ENCODE measurements around the gene CTBP1.

Gene CTBP1

GRCh38 chr4:1194010-1194900 is 54.7 kb downstream of the CTBP1 start:
- FAIRE-seq = no peak

- FAIRE-seq = no peak
Measured at GRCh38 chr4:1193206-1194009, 55.5 kb downstream of the CTBP1 start.

DNA sequence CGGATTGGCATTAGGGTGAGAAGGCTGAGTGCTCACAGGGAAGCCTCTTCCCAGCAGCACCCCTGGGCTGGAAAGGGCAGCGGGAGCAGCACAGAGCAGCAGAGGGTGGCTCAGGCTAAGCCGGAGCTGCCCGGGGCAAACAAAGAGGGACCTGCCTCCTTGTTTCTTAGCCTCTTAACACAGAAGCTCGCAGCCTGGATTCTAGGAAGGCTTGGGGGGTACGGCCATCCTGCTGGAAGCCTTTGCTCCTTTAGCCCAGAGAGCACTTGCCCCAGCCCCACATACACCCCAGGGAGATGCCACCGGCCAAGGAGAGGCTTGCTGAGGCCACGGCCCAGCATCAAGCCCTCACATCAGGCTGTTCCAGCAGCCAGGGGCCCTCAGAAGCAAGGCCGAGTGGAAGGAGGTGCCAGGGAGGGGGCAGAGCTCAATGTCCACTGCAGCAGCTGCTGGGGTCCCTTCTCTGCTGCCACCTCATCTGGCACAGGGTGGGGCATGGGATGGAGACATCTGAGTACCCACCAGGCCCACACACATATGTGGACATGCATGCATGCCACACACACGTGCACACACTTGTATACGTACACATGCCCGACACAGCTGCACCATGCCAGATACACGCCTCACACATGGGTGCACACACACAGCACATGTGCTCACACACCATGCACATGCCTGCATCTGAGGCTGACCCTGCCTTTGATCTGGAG is 56.3 kb downstream of the CTBP1 start:
- FAIRE-seq = no peak

DNA sequence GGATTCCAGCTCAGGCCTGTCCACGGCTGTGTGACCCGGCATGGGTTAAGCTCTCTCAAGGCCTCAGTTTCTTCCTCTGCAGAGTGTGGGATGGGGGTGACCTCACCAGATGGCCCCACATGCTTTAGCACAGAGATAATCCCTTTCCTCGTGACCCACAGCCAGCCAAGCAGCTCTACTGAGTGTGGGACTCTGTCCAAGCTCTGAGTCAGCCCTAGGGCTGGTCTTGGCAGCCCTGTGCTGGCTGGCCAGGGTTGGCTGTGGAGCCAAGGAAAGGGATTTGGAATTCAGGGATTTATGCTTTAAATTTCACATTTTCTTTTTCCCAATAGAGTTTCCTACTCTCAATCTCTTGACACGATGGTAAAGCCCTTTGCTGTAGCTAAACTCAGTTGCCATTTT is 56.8 kb downstream of the CTBP1 start:
- FAIRE-seq = no peak

GRCh38 chr4:1191621-1192020 is 57.3 kb downstream of the CTBP1 start:
- FAIRE-seq = no peak

DNA sequence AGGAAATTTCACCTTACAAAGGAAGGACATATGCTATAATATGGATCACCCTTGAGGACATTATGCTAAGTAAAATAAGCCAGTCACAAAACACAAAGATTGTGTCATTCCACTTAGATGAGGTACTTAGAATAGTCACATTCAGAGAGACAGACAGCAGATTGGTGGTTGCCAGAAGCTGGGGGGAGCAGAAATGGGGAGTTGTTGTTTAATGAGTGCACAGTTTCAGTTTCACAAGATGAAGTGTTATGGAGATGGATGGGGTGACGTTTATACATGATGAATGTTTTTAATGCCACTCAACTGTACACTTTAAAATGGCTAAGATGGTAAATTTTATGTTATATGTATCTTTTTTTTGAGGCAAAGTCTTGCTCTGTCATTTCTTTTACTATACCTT is 61.7 kb downstream of the CTBP1 start:
- no peak for FAIRE-seq

DNA sequence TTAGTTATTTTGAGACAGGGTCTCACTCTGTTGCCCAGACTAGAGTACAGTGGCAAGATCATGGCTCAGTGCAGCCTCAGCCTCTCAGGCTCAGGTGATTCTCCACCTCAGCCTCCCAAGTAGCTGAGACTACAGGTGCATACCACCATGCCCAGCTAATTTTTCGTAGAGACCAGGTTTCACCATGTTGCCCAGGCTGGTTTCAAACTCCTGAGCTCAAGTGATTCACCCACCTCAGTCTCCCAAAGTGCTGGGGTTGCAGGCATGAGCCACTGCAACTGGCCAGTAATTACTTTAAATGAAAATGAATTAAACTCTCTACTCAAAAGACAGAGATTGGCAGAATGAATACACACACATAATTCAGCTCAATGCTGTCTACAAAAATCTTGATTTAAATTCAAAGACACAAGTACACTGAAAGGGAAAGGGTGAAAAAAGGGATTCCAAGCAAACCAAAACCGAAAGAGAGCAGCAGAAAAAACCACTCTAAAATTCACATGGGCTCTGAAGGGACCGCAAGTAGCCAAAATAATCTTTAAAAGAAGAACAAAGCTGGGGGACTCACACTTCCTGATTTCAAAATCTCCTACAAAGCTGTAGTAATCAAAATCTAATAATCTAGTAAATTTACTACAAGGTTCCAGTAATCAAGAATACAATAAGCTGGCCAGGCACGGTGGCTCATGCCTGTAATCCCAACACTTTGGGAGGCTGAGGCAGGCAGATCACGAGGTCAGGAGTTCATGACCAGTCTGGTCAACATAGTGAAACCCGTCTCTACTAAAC is 64.8 kb downstream of the CTBP1 start:
- no peak for FAIRE-seq

- no peak for FAIRE-seq
Measured at GRCh38 chr4:1182313-1182712, 66.6 kb downstream of the CTBP1 start.

GRCh38 chr4:1180663-1181062 is 68.3 kb downstream of the CTBP1 start:
- no peak for FAIRE-seq

DNA sequence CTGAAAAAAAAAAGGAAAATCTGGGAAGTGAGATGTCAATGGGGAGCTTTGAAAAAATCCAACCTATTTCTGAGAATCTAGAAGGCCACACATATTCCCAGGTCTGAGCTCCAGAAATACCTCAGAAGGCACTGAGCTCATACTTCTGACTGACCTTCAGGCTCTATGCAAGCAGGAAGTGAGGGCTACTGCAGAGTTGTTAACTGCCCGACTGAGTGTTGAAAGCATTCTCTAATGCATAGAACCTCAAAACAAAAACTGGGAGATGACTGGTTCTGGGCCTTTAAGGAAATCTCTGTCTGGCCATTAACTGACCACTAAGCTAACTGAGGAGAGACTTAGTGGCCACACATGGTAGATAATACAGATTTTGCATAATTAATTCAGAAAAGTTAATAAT is 69.0 kb downstream of the CTBP1 start:
- no peak for FAIRE-seq

- FAIRE-seq = no peak
Measured at GRCh38 chr4:1179089-1179441, 69.9 kb downstream of the CTBP1 start.

DNA sequence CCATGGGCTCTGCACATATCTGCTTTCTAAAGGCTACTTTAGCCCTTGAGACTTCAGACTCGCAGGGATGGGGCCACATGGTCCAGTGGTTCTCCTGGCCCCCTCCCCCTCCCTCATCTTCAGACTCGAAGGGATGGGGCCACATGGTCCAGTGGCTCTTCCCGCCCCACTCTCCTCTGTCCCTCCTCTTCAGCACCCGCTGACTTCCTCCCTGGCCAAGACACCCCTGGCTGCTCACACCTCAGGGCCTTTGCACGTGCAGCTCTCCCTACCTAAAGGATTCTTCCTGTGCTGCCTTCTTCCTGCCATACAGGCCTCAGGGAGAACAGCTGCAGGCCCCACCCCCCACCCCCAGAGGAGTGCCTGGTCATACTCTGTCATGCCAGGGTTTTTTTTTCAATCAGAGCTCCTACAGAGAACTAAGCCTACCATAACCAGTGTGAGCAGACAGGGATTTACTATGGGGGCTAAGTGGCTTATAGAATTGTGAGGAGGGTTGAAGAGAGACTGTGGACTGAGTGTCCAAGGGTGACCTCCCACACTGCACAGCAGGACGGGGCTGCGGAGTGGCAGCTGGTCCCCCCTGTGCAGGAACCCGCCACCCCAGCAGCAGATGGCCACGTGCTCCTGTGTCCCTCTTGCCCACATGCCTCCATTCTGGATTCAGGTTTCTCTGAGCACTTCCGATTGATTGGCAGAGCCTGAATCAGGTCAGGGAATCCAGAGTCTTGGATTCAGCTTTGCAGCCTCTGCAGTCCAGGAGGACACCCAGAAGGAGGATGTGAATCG is 70.4 kb downstream of the CTBP1 start:
- FAIRE-seq = no peak

GRCh38 chr4:1177274-1178141 is 71.4 kb downstream of the CTBP1 start:
- no peak for FAIRE-seq

GRCh38 chr4:1176398-1177273 is 72.3 kb downstream of the CTBP1 start:
- FAIRE-seq = no peak

DNA sequence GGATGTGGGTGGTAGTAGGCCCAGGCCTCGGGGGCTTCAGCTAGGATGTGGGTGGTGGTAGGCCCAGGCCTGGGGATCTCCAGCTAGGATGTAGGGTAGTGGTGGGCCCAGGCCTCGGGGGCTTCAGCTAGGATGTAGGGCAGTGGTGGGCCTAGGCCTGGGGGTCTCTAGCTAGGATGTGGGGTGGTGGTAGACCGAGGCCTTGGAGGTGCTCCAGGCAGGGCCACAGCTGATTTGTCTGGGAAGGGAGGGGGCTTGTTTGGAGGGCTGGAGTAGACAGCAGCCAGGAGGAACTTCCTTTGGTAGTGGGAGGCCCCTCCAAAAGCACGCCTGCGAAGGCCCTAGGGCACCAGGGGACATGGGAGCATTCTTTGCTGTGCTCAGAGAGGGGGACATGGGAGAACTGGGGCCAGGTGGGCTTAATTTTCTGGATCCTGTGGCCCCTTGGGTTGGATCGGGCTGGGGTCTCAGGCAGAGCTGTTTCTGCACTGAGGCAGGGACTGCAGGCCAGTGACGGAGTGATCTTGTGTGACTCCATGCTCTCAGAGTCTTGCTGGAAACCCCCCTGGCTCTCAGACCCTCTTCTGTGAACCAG is 73.2 kb downstream of the CTBP1 start:
- no peak for FAIRE-seq

- FAIRE-seq = no peak
Measured at GRCh38 chr4:1174941-1175634, 73.8 kb downstream of the CTBP1 start.

GRCh38 chr4:1172971-1173757 is 75.8 kb downstream of the CTBP1 start:
- no peak for FAIRE-seq
